GM12878 (cell line): ENCODE measurements around the gene CISD2. TPM values are rescaled to one million over a fixed set of nuclear protein-coding genes. Genes with fewer than 3 reads are reported as not detected.

Source experiments
- ATAC-seq: fragments of 200-7000 bp; cut with Tn5 transposase; 3 replicates; pipeline ENCODE4 v1.9.1; 2020; ENCODE audit warnings: mild to moderate bottlenecking, moderate library complexity
- BruUV-seq: library from RNA; stranded (reverse); fragments of 400-500 nt; replicated peaks from 2 replicates; lab custom pipeline; 2021; lab: Mats Ljungman, UMichigan
- CTCF ChIA-PET: fragments of 300-600 bp; sonication (Branson Sonifier 250); formaldehyde crosslinking; extraction: SDS; loops from one replicate; lab custom pipeline; 2021; ENCODE audit warnings: inconsistent platforms; lab: Yijun Ruan, JAX
- POLR2A ChIA-PET: fragments of 350-600 bp; formaldehyde crosslinking; extraction: SDS; loops from one replicate; lab custom pipeline; 2021; ENCODE audit warnings: inconsistent platforms; lab: Charles Lee
- RAD21 ChIA-PET: fragments of 300-600 bp; sonication (Branson Sonifier 250); formaldehyde crosslinking; loops from one replicate; lab custom pipeline; 2023; ENCODE audit warnings: antibody characterized with exemption; ENCODE audit not compliant: unreplicated experiment; lab: Charles Lee
- SMC1A ChIA-PET: fragments of 300-600 bp; sonication (Branson Sonifier 250); formaldehyde crosslinking; loops from one replicate; lab custom pipeline; 2023; ENCODE audit not compliant: unreplicated experiment, uncharacterized antibody; lab: Charles Lee
- DNase-seq: peaks from one replicate; pipeline ENCODE4 v3.0.0-alpha.2; 2011; ENCODE audit warnings: low read depth, low spot score
- FAIRE-seq: peaks from 3 replicates; lab custom pipeline; 2011; peaks lifted over from hg19 to GRCh38; lab: Jason Lieb, UNC
- H2AFZ ChIP-seq: 2 replicates; pipeline ENCODE4 v1.6.0; 2011; ENCODE audit warnings: low read depth, low read length, control low read depth; ENCODE audit not compliant: control insufficient read depth
- H3K27ac ChIP-seq: 2 replicates; pipeline ENCODE4 v1.5.1; 2011; ENCODE audit warnings: control low read depth; ENCODE audit not compliant: control insufficient read depth, insufficient read depth
- H3K27me3 ChIP-seq, 2 experiments: replicated peaks in 1 of 2; 2 replicates each; pipeline versions ENCODE4 v1.6.0 to v1.6.1; 2011; ENCODE audit warnings: low read length in 1 of 2; ENCODE audit not compliant: control insufficient read depth in 2 of 2, insufficient read depth in 2 of 2
- H3K36me3 ChIP-seq, 2 experiments: 2 replicates each; pipeline ENCODE4 v1.5.1; 2011; ENCODE audit warnings: low read length in 1 of 2; ENCODE audit not compliant: control insufficient read depth in 2 of 2, insufficient read depth in 2 of 2
- H3K4me1 ChIP-seq: 2 replicates; pipeline ENCODE4 v1.6.1; 2011; ENCODE audit warnings: mild to moderate bottlenecking, low read length, moderate library complexity, mixed read lengths; ENCODE audit not compliant: control insufficient read depth, insufficient read depth
- H3K4me2 ChIP-seq: 2 replicates; pipeline ENCODE4 v1.6.0; 2011; ENCODE audit warnings: control low read depth; ENCODE audit not compliant: control insufficient read depth, insufficient read depth
- H3K4me3 ChIP-seq: fragments of 200-600 bp; sonication (generic); 2 replicates; pipeline ENCODE4 v1.5.1; 2016
- H3K79me2 ChIP-seq: 2 replicates; pipeline ENCODE4 v1.6.0; 2011; ENCODE audit warnings: low read length; ENCODE audit not compliant: control insufficient read depth, insufficient read depth
- H3K9ac ChIP-seq: 2 replicates; pipeline ENCODE4 v1.8.0; 2011; ENCODE audit warnings: low read length, control low read depth, mixed read lengths; ENCODE audit not compliant: control insufficient read depth, insufficient read depth
- H3K9me3 ChIP-seq: replicated peaks from 3 replicates; pipeline ENCODE4 v1.5.1; 2011; ENCODE audit warnings: mild to moderate bottlenecking, low read length; ENCODE audit not compliant: control insufficient read depth, insufficient read depth
- H4K20me1 ChIP-seq: 2 replicates; pipeline ENCODE4 v1.6.0; 2011; ENCODE audit not compliant: control insufficient read depth, insufficient read depth
- EP300 ChIP-seq, 2 experiments: fragments of 150-350 bp in 1 of 2; IDR thresholded peaks; 2 replicates each; pipeline ENCODE4 v1.6.1; 2011 to 2012; ENCODE audit warnings: low read depth in 2 of 2, low read length in 2 of 2, borderline replicate concordance in 1 of 2, improper control_type of control experiment in 1 of 2, inconsistent platforms in 1 of 2; ENCODE audit not compliant: control insufficient read depth in 1 of 2
- NFYA ChIP-seq: IDR thresholded peaks from 2 replicates; pipeline ENCODE4 v1.6.1; 2011; ENCODE audit warnings: low read depth, mild to moderate bottlenecking, low read length, improper control_type of control experiment, borderline replicate concordance
- RCOR1 ChIP-seq: conservative IDR thresholded peaks from 2 replicates; pipeline ENCODE4 v1.6.1; 2012; ENCODE audit warnings: low read depth, low read length, improper control_type of control experiment
- REST ChIP-seq: IDR thresholded peaks from 2 replicates; pipeline ENCODE4 v1.6.1; 2012; ENCODE audit warnings: mild to moderate bottlenecking, low read depth, low read length
- WGBS: methylation state at CpG from one replicate; pipeline ENCODE4 v1.1.6; 2016; ENCODE audit warnings: low lambda C conversion rate; ENCODE audit not compliant: insufficient replicate concordance, insufficient coverage; ENCODE audit errors: missing lambda C conversion rate; 5-methylcytosine and 5-hydroxymethylcytosine counted together
- in situ Hi-C: fragments of 300-500 bp; cut with MboI; formaldehyde crosslinking; loops from 9 replicates; pipeline ENCODE4 v1.14.3; 2018; ENCODE audit warnings: mixed read lengths
- intact Hi-C: fragments of 100-400 bp; cut with micrococcal nuclease; formaldehyde crosslinking; loops from one replicate; pipeline ENCODE4 v1.14.2; 2022; ENCODE audit not compliant: unreplicated experiment
- polyA plus RNA-seq, 11 experiments: library from polyadenylated mRNA; depleted of rRNA in 4 of 11; unstranded in 6 of 11; stranded (reverse) in 5 of 11; fragments of >200 nt; fragmentation: Nextera tagmentation in 4 of 11; fragmentation: Illumina TruSeq in 1 of 11; extraction: Ambion mirVana in 4 of 11; extraction: Trizol in 1 of 11; gene quantifications; 1 replicate in 1 of 11; 2 replicates in 10 of 11; pipeline versions ENCODE4 v1.2.1 to v1.2.3, GENCODE V29; 2011 to 2016; ENCODE audit warnings: inconsistent platforms in 2 of 11, missing spikeins in 2 of 11, low read depth in 1 of 11
- total RNA-seq, 4 experiments: library from RNA; depleted of rRNA in 3 of 4; stranded (reverse); fragments of >200 nt in 3 of 4; fragmentation: Illumina TruSeq in 1 of 4; extraction: Trizol in 1 of 4; gene quantifications; 2 replicates each; pipeline versions ENCODE4 v1.2.1 to v1.2.3, GENCODE V29; 2013 to 2021
- TF ChIP-seq, protein P1 (sequence below): fragments of 450-650 bp; IDR thresholded peaks from 2 replicates; pipeline ENCODE4 v1.6.1; 2017; ENCODE audit warnings: mild to moderate bottlenecking, moderate library complexity

Gene CISD2
- total and polyA plus RNA-seq, 10 of the 15 experiments (the other 5 are each of a cell fraction or from before 2014, with no cell fraction given): 29.5 to 132 (median 38.9) TPM

DNA sequence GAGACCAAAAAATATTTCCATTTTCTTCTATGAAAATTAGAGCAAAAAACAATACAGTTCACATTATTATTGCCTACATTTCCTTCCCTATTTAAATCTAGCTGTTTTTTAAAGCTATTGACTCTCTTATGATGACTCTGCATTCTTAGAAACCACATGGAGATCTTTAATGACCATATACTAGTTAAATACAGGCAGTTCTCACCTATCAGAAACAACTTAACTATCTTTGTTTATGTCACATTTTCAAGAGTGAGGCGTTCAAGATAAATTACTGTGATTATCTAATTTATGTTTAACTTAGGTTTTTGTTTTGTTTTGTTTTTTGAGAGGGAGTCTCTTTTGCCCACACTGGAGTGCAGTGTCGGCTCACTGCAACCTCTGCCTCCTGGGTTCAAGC, 3.0 kb downstream of the CISD2 start:
- 70% methylated on average over 2 of the region's 2 CpGs for WGBS
- peaks cover 73% of the 10 kb centered on the region for H3K79me2 ChIP-seq
- no peak for DNase-seq
- H4K20me1 ChIP-seq: no peaks in the 10 kb centered on the region
- intact Hi-C loops (loop anchor here (10.0 kb wide), 1 partner anchor 527 kb away; the partner anchor contains the start of gene SLC39A8), in situ Hi-C loops (no loop called here)
- peaks cover 0 to 13% of the 10 kb centered on the region in 2 experiments; a peak in 1 of 4 replicates for H3K36me3 ChIP-seq
- H3K27me3 ChIP-seq: no peaks in the 10 kb centered on the region
- H3K9me3 ChIP-seq: peaks cover 12% of the 10 kb centered on the region
- POLR2A ChIA-PET: interaction anchor here (0.6 to 1.0 kb wide), 2 partner anchors 44 to 1277 kb away, joined by 3 to 4 read pairs; partner anchors contain the start of gene UBE2D3
- RAD21 ChIA-PET: interaction anchor here (0.6 to 1.3 kb wide), 2 partner anchors 9 to 44 kb away, joined by 3 to 4 read pairs; partner anchors contain the start of gene UBE2D3
- no peak overlapping the region for H3K4me3 ChIP-seq
- CTCF ChIA-PET: interaction anchor here (1.1 kb wide), 1 partner anchor 11 kb away, joined by 3 read pairs; no protein-coding TSS in a partner anchor
- TF ChIP-seq RCOR1 (no peak), EP300 (IDR thresholded peaks at IDR 0.05; ENCODE audit: borderline replicate concordance in 1 of 2, control insufficient read depth in 1 of 2, low read depth in 2 of 2, low read length in 2 of 2) (no peak), REST (no peak), NFYA (no peak)
- TF ChIP-seq, protein P1, sequence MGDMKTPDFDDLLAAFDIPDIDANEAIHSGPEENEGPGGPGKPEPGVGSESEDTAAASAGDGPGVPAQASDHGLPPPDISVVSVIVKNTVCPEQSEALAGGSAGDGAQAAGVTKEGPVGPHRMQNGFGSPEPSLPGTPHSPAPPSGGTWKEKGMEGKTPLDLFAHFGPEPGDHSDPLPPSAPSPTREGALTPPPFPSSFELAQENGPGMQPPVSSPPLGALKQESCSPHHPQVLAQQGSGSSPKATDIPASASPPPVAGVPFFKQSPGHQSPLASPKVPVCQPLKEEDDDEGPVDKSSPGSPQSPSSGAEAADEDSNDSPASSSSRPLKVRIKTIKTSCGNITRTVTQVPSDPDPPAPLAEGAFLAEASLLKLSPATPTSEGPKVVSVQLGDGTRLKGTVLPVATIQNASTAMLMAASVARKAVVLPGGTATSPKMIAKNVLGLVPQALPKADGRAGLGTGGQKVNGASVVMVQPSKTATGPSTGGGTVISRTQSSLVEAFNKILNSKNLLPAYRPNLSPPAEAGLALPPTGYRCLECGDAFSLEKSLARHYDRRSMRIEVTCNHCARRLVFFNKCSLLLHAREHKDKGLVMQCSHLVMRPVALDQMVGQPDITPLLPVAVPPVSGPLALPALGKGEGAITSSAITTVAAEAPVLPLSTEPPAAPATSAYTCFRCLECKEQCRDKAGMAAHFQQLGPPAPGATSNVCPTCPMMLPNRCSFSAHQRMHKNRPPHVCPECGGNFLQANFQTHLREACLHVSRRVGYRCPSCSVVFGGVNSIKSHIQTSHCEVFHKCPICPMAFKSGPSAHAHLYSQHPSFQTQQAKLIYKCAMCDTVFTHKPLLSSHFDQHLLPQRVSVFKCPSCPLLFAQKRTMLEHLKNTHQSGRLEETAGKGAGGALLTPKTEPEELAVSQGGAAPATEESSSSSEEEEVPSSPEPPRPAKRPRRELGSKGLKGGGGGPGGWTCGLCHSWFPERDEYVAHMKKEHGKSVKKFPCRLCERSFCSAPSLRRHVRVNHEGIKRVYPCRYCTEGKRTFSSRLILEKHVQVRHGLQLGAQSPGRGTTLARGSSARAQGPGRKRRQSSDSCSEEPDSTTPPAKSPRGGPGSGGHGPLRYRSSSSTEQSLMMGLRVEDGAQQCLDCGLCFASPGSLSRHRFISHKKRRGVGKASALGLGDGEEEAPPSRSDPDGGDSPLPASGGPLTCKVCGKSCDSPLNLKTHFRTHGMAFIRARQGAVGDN: no peak
- peak overlapping the region; percentile 28; the same call in 1 of the 2 replicates for H3K4me2 ChIP-seq
- H3K4me1 ChIP-seq: no peaks in the 10 kb centered on the region
- no peak for FAIRE-seq
- no TSS peak for BruUV-seq
- H3K9ac ChIP-seq: 0 out of 2 replicates have a peak overlapping the region, but pooled peaks have one; percentile 5
- H3K27ac ChIP-seq: 0 out of 2 replicates have a peak overlapping the region, but pooled peaks have one; percentile 30
- SMC1A ChIA-PET: interaction anchor here (1.1 to 1.9 kb wide), 3 partner anchors 10 to 13 kb away, joined by 3 to 8 read pairs (median 7); no protein-coding TSS in a partner anchor
- no peak overlapping the region for H2AFZ ChIP-seq
- ATAC-seq: no peak
